Prostate gland (tissue), 2 donors: Measurements from ENCODE around the gene AFF1.

Experiments used
- POLR2A ChIP-seq: fragments of 450-650 bp; IDR thresholded peaks from one replicate; pipeline ENCODE4 v1.6.1; 2016; ENCODE audit warnings: antibody characterized with exemption, mild to moderate bottlenecking
- TF ChIP-seq, protein P1 (sequence below), 4 experiments: fragments of 200-600 bp in 2 of 4; fragments of 450-650 bp in 2 of 4; sonication (generic) in 2 of 4; IDR thresholded peaks; 1 replicate in 3 of 4; 2 replicates in 1 of 4; pipeline ENCODE4 v1.5.1; 2016 to 2019; ENCODE audit warnings: antibody characterized with exemption in 4 of 4, mild to moderate bottlenecking in 2 of 4, moderate library complexity in 2 of 4

DNA sequence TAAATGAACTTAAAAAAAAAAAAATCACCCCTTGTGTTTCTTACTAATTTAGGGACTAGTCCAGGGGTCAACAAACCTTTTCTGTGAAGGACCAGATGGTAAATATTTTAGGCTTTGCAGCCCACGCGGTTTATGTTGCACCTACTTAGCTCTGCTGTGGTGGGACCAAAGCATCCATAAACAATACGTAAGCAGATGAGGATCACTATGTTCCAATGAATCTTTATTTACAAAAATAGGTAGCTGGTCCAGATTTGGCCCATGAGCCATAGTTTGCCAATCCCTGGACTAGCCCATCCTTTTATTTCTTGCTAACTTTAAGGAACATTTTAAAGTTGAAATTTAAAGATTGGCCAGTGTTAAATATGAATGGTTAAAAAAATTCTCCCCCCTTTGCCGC is 95.3 kb downstream of the AFF1 start:
- TF ChIP-seq, protein P1, sequence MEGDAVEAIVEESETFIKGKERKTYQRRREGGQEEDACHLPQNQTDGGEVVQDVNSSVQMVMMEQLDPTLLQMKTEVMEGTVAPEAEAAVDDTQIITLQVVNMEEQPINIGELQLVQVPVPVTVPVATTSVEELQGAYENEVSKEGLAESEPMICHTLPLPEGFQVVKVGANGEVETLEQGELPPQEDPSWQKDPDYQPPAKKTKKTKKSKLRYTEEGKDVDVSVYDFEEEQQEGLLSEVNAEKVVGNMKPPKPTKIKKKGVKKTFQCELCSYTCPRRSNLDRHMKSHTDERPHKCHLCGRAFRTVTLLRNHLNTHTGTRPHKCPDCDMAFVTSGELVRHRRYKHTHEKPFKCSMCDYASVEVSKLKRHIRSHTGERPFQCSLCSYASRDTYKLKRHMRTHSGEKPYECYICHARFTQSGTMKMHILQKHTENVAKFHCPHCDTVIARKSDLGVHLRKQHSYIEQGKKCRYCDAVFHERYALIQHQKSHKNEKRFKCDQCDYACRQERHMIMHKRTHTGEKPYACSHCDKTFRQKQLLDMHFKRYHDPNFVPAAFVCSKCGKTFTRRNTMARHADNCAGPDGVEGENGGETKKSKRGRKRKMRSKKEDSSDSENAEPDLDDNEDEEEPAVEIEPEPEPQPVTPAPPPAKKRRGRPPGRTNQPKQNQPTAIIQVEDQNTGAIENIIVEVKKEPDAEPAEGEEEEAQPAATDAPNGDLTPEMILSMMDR (IDR thresholded peaks at IDR 0.05) = no peak
- TF ChIP-seq POLR2A = no peak
